ENCODE data around the gene SMYD3. TPM values are rescaled to one million over a fixed set of nuclear protein-coding genes. Genes with fewer than 3 reads are reported as not detected.
A peak's percentile ranks its signal among the peaks of the same experiment; 100 is the strongest.
"Not testable (repeated sequence)": the region's sequence is repeated elsewhere in the genome, so short reads cannot be mapped to it uniquely, and the experiment has no call there.

Gene SMYD3
- total and polyA plus RNA-seq, 2 of the 13 experiments (the other 11 are each of a cell fraction or from before 2014, with no cell fraction given), result 27.7 to 35.8 TPM

DNA sequence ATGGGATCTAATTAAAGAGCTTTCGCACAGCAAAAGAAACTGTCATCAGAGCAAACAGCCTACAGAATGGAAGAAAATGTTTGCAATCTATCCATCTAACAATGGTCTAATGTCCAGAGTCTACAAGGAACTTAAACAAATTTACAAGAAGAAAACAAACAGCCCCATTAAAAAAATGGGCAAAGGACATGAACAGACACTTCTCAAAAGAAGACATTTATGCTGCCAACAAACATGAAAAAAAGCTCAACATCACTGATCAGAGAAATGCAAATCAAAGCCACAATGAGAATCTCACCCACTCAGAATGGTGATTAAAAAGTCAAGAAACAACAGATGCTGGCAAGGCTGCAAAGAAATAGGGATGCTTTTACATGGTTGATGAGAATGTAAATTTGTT is 561.9 kb downstream of the SMYD3 start:
- ATAC-seq; H3K27me3 ChIP-seq (ENCODE audit: control insufficient read depth in 1 of 2, insufficient read depth in 2 of 2, low read length in 2 of 2); H3K9me3 ChIP-seq (ENCODE audit: low read length); CTCF ChIA-PET (ENCODE audit: low intra/inter-chr PET ratio, low total read pairs); H3K36me3 ChIP-seq (replicated peaks in 1 of 2; ENCODE audit: control insufficient read depth in 1 of 2, insufficient read depth in 2 of 2, low read length in 2 of 2); H3K4me2 ChIP-seq (ENCODE audit: low read depth, low read length); H3K79me2 ChIP-seq (ENCODE audit: insufficient read depth, low read length); H3K27ac ChIP-seq (ENCODE audit: extremely low read length, insufficient read depth, low read length); POLR2A ChIA-PET; intact Hi-C loops (cut with micrococcal nuclease; ENCODE audit: unreplicated experiment); H3K4me1 ChIP-seq (ENCODE audit: insufficient read depth, low read length); H3K4me3 ChIP-seq (replicated peaks in 1 of 3; ENCODE audit: insufficient read depth in 1 of 3, low read depth in 2 of 3, low read length in 3 of 3); BruUV-seq (replicated peaks); H4K20me1 ChIP-seq (ENCODE audit: insufficient read depth, low read length); DNase-seq (ENCODE audit: low spot score); H2AFZ ChIP-seq (ENCODE audit: low read length); in situ Hi-C loops (cut with HindIII; ENCODE audit: extremely low pct_ligation_motif_present, low pct_unique_long_range_greater_than_20kb); H3K9ac ChIP-seq (ENCODE audit: insufficient read depth, low read depth, low read length): not testable (repeated sequence)
- whole genome bisulfite sequencing (ENCODE audit: low lambda C conversion rate), result 91% methylated on average over 1 of the region's 1 CpG
- peak; percentile 21 for FAIRE-seq
- 0 out of 2 replicates have a peak, but pooled peaks have one; percentile 41 for TF ChIP-seq CEBPB (IDR thresholded peaks at IDR 0.05; ENCODE audit: borderline replicate concordance, low read depth, low read length)

DNA sequence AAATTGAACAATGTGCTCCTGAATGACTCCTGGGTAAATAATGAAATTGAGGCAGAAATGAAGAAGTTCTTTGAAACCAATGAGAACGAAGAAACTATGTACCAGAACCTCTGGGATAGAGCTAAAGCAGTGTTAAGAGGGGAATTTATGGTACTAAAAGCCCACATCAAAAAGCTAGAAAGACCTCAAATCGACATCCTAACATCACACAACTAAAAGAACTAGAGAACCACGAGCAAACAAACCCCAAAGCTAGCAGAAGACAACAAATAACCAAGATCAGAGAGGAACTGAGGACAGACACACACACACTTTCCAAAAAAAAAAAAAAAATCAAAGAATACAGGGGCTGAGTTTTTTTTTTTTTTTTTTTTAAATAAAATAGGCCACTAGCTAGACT is 564.2 kb downstream of the SMYD3 start:
- POLR2A ChIA-PET, result no interaction called here
- in situ Hi-C loops (cut with HindIII; ENCODE audit: extremely low pct_ligation_motif_present, low pct_unique_long_range_greater_than_20kb) (no loop called here), intact Hi-C loops (cut with micrococcal nuclease; ENCODE audit: unreplicated experiment) (no loop called here)
- H2AFZ ChIP-seq (ENCODE audit: low read length), result no peak overlapping the region
- no TSS peak for BruUV-seq (replicated peaks)
- no peaks in the 10 kb centered on the region for H4K20me1 ChIP-seq (ENCODE audit: insufficient read depth, low read length)
- DNase-seq (ENCODE audit: low spot score) (no peak), FAIRE-seq (no peak), ATAC-seq (no peak)
- H3K4me3 ChIP-seq (replicated peaks in 1 of 3; ENCODE audit: insufficient read depth in 1 of 3, low read depth in 2 of 3, low read length in 3 of 3), result no peak overlapping the region
- H3K79me2 ChIP-seq (ENCODE audit: insufficient read depth, low read length), result no peaks in the 10 kb centered on the region
- H3K9me3 ChIP-seq (ENCODE audit: low read length), result no peaks in the 10 kb centered on the region
- no peak overlapping the region for H3K9ac ChIP-seq (ENCODE audit: insufficient read depth, low read depth, low read length)
- no peaks in the 10 kb centered on the region for H3K36me3 ChIP-seq (replicated peaks in 1 of 2; ENCODE audit: control insufficient read depth in 1 of 2, insufficient read depth in 2 of 2, low read length in 2 of 2)
- TF ChIP-seq, protein P1, sequence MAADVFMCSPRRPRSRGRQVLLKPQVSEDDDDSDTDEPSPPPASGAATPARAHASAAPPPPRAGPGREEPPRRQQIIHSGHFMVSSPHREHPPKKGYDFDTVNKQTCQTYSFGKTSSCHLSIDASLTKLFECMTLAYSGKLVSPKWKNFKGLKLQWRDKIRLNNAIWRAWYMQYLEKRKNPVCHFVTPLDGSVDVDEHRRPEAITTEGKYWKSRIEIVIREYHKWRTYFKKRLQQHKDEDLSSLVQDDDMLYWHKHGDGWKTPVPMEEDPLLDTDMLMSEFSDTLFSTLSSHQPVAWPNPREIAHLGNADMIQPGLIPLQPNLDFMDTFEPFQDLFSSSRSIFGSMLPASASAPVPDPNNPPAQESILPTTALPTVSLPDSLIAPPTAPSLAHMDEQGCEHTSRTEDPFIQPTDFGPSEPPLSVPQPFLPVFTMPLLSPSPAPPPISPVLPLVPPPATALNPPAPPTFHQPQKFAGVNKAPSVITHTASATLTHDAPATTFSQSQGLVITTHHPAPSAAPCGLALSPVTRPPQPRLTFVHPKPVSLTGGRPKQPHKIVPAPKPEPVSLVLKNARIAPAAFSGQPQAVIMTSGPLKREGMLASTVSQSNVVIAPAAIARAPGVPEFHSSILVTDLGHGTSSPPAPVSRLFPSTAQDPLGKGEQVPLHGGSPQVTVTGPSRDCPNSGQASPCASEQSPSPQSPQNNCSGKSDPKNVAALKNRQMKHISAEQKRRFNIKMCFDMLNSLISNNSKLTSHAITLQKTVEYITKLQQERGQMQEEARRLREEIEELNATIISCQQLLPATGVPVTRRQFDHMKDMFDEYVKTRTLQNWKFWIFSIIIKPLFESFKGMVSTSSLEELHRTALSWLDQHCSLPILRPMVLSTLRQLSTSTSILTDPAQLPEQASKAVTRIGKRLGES (CRISPR knock-in tag; IDR thresholded peaks at IDR 0.05; ENCODE audit: borderline replicate concordance), result no peak
- no peak for TF ChIP-seq MXI1 (IDR thresholded peaks at IDR 0.05; ENCODE audit: borderline replicate concordance, low read depth, low read length)
- no peak for TF ChIP-seq MAF1 (CRISPR knock-in tag; IDR thresholded peaks at IDR 0.05; ENCODE audit: borderline replicate concordance)
- no peak for TF ChIP-seq MYNN (CRISPR knock-in tag; IDR thresholded peaks at IDR 0.05; ENCODE audit: low read depth)
- no peak for TF ChIP-seq NR3C1 (CRISPR knock-in tag; IDR thresholded peaks at IDR 0.05)
- TF ChIP-seq TCF7L2 (IDR thresholded peaks at IDR 0.05; ENCODE audit: low read depth, low read length), result no peak
- no peak for TF ChIP-seq FOXK2 (IDR thresholded peaks at IDR 0.05)
- TF ChIP-seq NFYB (CRISPR knock-in tag; IDR thresholded peaks at IDR 0.05), result no peak
- no peak for TF ChIP-seq PPARG (CRISPR knock-in tag; conservative IDR thresholded peaks at IDR 0.05)
- TF ChIP-seq ZNF451 (CRISPR knock-in tag; IDR thresholded peaks at IDR 0.05), result no peak
- TF ChIP-seq ZNF75D (CRISPR knock-in tag; IDR thresholded peaks at IDR 0.05; ENCODE audit: borderline replicate concordance), result no peak
- TF ChIP-seq, protein P2, sequence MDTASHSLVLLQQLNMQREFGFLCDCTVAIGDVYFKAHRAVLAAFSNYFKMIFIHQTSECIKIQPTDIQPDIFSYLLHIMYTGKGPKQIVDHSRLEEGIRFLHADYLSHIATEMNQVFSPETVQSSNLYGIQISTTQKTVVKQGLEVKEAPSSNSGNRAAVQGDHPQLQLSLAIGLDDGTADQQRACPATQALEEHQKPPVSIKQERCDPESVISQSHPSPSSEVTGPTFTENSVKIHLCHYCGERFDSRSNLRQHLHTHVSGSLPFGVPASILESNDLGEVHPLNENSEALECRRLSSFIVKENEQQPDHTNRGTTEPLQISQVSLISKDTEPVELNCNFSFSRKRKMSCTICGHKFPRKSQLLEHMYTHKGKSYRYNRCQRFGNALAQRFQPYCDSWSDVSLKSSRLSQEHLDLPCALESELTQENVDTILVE (CRISPR knock-in tag; IDR thresholded peaks at IDR 0.05), result no peak
- CTCF ChIA-PET (ENCODE audit: low intra/inter-chr PET ratio, low total read pairs), result no interaction called here
- WGBS (ENCODE audit: low lambda C conversion rate), result 37% methylated on average over 3 of the region's 3 CpGs
- no peaks in the 10 kb centered on the region for H3K27me3 ChIP-seq (ENCODE audit: control insufficient read depth in 1 of 2, insufficient read depth in 2 of 2, low read length in 2 of 2)
- H3K4me2 ChIP-seq (ENCODE audit: low read depth, low read length), result no peak overlapping the region
- H3K4me1 ChIP-seq (ENCODE audit: insufficient read depth, low read length), result peaks cover 16% of the 10 kb centered on the region
- H3K27ac ChIP-seq (ENCODE audit: extremely low read length, insufficient read depth, low read length), result no peak overlapping the region
